Measurements from ENCODE around the gene ZAP70. TPM values are rescaled to one million over a fixed set of nuclear protein-coding genes. Genes with fewer than 3 reads are reported as not detected.

ZAP70 gene
- total RNA-seq, 1 donor from 2014 or later = 1.3 TPM

DNA sequence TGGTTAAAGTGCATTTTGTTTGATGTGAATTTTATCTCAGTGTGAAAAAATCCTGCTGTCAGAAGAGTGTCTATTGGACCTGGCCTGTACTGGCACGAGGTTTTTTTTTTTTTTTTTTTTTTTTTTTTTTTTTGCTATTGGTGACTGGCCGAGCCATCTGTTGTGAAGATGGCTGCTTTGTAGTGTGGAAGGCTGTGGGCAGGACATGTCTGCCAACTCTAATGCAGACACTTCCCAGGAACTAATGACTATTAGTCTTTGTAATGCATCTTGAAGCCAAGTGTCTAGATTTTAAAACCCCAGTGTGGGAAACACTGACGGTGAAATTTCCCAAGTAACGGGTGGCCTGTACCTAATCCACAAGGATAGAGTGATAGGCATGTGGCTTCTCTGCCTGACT, 34.3 kb downstream of the ZAP70 start:
- DNase-seq (ENCODE audit: low spot score) = no peak

DNA sequence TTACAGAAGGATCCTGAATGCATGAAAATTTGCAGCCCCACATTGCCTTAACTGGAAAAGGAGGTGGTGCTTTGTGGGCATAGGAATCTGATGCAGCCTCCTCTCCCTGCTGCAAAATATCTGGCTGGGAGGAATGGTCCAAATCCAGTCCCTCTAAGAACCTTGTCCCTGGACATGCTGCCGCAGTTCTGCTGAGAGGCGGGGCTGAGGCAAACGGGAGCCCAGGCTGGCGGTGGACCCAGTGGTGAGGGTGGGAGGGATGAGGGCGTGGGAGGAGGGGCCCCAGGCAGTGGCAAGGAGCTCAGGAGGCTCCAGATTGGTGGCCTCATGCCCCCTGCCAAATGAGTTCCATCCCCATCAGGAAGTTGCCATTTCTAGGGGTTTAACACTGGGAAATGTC, 36.2 kb downstream of the ZAP70 start:
- no peak for DNase-seq (ENCODE audit: low spot score)

DNA sequence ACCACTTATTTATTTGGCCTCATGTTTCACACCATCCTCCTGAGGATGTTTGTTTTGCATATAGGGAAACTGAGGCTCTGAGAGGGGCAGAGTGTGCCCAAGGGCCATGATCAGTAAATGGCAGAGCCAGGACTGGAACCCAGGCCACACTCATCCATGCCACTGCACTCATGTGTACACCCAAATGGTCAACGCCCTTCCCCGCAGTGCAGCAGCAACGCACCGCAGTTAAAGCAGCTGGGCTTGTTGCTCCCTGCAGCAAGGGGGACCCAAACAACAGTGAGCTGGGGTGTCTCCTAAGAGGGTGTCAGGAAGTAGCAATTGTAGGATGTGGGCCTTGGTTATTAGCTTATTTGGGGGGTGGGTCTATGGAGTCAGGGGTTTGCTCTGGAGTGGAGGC, 36.6 kb downstream of the ZAP70 start:
- peak; percentile 77 for DNase-seq (ENCODE audit: low spot score)

DNA sequence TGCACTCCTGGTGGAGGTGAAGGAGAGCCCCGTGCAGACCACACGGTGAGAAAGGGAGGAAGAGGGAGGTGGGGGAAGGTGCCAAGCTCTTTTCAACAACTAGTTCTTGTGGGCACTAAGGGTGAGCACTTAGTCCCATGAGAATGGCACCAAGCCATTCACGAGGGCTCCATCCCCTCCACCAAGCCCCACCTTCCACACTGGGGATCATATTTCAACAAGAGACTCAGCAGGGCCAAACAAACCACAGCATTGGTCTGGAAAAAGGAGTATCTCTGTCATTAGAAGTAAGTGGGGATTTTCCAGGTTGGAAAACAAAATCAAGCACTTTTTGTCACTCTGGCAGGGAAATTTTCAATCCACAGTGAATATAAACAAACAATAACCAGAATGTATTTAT, 38.4 kb downstream of the ZAP70 start:
- DNase-seq (ENCODE audit: low spot score) = no peak

- DNase-seq (ENCODE audit: low spot score) = no peak
Measured at GRCh38 chr2:97752342-97753334, 39.3 kb downstream of the ZAP70 start.

DNA sequence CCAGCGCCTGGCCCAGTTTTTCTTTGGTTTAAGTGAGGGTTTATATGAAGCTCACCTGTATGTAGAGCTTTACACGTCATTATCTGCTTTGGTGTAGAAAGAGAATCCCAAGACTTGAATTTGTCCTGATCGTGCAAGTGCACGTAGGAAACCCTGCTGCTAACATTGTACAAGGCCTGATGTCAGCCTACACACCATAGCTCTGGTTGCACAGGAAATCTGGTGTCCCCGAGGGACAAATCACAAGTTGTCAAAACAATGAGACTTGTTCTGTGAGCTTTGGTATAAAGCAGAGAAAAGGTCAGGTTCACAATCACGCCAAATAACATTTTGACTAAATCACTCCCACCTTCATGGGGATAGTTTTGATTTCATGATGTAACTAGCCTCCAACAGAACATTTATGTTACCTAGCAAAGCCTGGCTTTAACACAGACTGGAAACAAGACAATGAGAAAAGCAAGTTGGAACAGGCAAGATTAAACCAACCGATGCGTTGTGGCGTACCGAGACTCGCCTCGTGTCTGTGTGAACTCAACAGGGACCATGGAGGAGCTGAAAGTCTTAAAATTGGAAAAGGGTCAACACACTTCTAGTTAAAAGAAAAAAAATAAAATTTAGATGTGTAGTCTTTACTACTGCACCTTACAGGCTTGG, 41.4 kb downstream of the ZAP70 start:
- no peak for DNase-seq (ENCODE audit: low spot score)

DNA sequence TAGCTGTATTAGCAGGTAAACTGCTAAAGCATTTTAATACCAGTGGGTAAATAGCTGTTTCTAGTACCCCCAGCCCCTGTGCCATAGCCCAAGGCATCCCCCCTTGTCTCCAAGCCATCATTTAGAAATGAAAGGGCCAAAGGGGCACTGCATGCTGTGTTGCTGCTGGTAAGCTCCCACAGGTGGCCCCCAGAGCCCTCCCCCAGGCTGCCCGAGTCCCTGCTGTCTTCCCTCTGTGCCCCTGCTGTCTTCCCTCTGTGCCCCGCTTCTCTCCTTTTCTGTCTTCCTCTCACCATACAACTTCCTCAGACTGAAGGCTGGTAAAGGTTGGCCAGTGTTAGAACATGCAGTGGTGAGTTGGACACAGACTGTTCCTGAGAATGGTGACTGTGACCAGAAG, 42.1 kb downstream of the ZAP70 start:
- DNase-seq (ENCODE audit: low spot score) = no peak

DNA sequence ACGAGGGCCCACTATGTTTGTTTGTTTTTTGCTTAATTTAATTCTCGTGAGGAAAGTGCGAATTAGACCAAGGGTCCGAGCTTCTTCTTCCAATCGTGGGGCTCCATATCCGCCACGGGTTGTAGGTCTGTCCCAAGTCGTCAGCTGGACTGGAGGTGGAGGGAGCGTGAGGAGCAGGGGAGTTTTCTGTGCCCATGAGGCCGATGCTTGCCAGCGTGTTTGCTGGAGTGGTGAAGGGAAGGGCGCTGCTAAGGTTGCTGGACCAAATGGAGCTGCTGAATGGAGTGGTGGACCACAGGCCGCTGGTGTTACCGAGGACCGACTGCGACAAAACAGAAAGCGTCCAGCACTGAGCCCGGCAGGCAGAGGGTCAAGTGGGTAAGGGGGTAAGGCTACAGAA, 43.7 kb downstream of the ZAP70 start:
- DNase-seq (ENCODE audit: low spot score) = no peak

DNA sequence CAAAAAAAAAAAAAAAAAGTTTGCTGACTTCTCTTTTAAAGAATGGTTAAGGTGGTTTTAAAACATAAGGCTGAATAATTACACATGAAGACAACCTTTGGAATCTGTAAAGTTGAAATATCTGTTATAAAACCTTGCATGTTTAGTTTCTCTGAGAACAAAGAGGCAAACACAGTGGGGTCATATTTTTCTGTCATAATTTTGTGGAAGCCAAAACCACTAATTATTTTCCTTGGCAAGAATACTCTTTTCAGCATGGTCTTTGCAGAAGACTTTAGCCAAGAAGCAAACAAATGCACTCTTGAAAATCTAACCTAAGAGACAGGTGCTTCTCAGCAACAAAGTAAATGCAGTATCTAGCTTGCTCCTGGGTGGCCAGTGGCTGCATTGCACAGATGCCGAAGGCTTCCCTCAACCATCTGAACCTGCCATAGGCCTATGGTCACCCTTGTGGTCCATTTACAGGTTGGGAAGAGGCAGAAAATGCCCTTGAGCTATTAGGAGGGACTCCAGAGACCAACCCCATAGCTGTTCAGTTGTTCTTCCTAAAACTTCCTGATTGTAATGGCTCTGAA, 44.8 kb downstream of the ZAP70 start:
- DNase-seq (ENCODE audit: low spot score) = no peak

DNA sequence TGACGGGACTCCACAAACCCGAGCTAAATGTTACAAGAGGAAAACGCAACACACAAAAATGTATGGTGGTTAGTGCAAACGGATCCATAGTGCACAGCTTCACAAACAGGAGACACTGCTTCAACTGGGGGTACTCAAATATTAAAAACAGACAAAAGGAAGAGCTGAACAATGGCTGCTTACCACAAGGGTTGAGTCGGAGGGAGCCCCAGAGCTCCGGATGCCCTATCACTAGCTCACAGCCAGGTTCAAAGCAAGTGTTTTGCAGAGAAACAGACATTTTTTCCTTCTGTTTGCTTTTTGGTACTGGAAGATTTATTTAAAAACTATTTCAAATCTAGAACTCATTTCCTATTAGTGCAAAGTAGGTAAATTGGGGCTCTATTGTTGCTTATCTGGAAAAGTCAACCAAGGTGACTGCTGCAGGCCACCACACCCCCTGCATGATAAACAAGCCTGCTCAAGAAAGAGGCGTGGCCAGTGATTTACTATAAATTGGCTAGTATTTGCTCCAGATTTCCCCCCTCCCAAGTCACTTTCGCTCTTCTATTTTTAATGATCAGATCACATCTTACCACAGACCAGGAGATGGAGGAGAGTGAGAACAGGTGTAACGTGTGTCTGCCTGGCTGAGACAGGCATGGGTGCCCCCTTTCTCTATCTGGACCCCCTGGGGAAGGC, 46.5 kb downstream of the ZAP70 start:
- no peak for DNase-seq (ENCODE audit: low spot score)

DNA sequence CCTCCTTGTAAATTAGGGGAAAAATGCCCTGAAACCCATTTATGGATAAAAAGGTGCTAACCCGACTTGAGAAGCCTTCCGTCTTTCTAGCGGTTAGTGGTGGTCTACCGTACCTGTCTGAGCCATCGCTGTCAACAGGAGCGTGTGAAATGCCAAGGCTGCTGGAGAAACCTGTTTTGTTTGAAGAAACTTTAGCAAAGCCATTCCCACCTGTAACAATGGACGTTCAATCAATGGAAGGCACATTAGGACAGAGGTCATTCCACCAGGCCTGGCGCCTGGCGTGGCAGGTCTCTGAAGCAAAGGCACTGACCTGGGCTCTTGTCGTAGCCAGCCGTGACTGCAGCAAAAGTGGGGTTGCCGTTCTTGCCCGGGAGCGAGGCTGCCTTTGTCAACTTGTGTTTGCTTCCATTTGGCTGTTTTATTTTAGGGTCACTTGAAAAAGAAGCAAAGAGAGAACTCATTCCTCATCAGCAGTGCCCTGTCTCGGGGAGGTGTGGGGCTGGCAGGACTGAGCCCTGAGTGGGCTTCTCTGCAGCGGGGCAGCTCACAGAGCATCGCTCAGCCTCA, 47.2 kb downstream of the ZAP70 start:
- DNase-seq (ENCODE audit: low spot score) = no peak

DNA sequence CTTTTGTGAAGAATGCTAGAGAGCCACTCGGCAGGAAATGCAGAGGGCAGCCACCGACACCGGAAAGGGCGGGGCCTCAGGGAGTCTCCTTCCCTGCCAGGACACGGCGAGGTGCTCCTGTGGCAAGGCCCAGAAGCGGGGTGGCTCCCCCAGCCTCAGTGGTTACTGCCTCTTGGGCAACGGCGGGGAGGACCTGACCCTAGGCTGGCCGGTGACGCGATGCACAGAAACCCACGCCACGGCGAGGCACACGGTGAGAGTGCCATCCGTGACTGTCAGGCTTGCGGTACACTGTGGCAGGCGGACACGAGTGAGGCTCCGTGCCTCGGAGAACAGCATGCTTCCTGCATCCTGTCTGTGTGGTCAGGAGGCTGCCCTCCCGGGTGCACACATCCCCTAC, 47.8 kb downstream of the ZAP70 start:
- no peak for DNase-seq (ENCODE audit: low spot score)

GRCh38 chr2:97763176-97763845, 49.9 kb downstream of the ZAP70 start:
- no peak for DNase-seq (ENCODE audit: low spot score)

DNA sequence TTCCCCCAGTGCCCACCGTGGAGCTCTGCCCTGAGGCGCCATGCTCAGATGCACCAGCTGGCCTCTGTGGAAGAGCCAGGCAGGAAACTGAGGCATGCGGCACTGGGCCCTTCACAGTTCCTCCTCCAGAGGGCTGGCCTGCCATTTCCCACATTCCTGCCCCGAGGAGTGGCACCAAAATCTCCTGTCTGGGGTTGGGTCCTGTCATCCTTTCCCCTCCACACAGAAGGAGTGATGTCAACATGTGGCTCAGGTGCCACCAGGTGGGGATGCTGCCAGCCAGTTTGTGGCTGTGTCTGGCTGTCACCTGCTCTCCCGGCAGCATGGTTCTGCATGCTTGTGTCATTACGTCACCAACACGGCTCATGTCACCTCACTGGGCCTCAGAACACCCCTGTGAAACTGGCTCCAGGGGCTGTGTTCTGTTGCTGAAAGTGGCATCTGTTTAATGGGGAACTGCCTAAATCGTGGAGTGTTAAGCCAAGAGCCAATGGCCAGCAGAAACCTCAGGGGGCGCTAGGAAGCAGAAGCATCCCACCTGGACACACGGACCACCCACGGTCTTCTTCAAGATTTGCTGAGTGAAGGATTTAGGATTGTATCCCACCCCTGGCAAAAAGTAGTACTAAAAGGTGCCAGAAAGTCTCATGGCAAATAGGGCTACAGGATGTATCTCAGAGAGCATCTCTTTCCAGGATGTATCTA, 51.3 kb downstream of the ZAP70 start:
- no peak for DNase-seq (ENCODE audit: low spot score)

- DNase-seq (ENCODE audit: low spot score) = no peak
Measured at GRCh38 chr2:97765933-97766332, 52.6 kb downstream of the ZAP70 start.

DNA sequence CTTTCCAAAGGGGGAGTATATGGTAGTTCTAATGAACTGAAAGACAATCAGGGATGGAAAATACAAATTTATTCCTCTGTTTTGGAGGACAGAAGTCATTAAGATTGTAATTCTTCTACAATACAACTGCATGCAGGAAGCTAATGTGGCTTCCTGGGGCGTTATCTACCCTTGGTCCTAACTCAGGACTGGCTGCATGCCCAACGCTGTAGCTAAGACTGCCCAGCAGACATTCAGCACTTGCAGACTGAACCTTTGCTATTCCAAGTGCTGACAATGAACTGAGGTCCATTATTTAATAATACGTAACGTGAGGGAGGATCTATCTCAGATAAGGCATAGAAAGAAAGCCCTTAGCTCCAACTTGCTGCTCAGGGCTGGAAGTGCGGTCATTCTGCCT, 53.2 kb downstream of the ZAP70 start:
- no peak for DNase-seq (ENCODE audit: low spot score)

DNA sequence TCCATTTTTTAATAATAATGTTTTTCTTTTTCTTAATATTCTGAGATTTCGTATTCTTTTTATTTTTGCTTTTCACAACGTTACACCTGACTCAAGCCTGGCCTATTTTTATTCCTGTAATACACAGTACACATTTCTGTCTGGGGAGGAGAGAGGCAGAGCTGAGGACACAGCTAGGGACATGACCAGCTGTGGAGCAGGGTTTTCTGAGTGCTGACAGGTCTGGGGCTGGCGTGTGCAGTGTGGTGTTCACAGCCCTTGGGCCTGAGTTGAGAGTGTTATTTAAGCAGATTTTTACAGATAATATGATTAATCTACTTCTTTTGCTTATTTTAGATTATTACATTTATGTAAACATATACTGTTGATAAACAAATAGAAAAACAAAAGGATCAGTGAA, 55.9 kb downstream of the ZAP70 start:
- DNase-seq (ENCODE audit: low spot score) = no peak

- DNase-seq (ENCODE audit: low spot score) = no peak
Measured at GRCh38 chr2:97769711-97770110, 56.3 kb downstream of the ZAP70 start.

DNA sequence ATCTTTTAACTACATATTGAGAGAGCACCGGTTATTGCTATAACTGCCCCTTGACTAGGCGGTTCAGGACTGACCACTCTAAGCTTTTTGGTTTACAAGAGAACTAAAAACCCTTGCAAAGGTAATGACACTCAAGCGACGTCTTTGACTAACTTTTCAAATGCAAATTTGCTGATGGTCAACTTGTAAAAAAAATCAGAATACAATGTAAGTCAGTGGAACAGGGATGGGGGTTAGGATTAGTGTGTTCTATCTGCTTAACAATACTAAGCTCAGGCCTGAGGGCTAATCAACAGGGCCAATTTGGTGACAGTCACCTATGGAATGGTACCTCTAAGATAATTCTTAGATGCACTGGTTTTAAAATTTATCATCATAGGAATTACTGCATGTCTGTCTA, 57.1 kb downstream of the ZAP70 start:
- no peak for DNase-seq (ENCODE audit: low spot score)

DNA sequence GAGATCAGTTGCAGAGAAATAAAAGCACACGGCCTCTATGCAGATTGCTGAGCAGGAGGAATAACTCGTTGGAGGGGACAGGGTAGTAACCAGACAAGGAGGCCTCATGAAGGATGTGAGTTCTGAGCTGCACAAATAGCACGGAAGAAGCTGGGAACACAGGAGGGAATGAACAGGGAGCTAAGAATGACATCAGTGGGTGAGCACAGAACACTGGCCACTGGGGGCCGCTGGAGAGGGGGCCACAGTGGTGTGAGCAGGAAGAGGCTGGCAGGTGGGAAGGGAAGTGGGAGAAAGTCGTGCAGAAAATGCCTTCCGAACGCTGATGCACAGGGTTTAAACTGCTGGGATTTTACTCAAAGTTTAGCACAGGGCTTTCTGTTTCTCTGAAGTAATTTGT, 61.0 kb downstream of the ZAP70 start:
- no peak for DNase-seq (ENCODE audit: low spot score)
